SK-N-SH treated with all-trans-retinoic acid at 6 μM for 48 hours (cell line): ENCODE results near the gene DNAJA2.

Experiments
- BACH2 ChIP-seq: fragments of 250-450 bp; sonication (Bioruptor Pico); IDR thresholded peaks from 2 replicates; pipeline ENCODE4 v1.9.0; 2021; ENCODE audit warnings: mild to moderate bottlenecking, borderline replicate concordance
- ISL1 ChIP-seq: fragments of 250-450 bp; sonication (Bioruptor Pico); IDR thresholded peaks from 2 replicates; pipeline ENCODE4 v2.1.2; 2022; ENCODE audit warnings: mild to moderate bottlenecking, moderate library complexity
- POU6F1 ChIP-seq: fragments of 250-450 bp; sonication (Bioruptor Pico); IDR thresholded peaks from 2 replicates; pipeline ENCODE4 v1.8.0; 2021; ENCODE audit warnings: low read depth, mild to moderate bottlenecking, moderate library complexity, borderline replicate concordance
- RARB ChIP-seq: fragments of 250-450 bp; sonication (Bioruptor Pico); IDR thresholded peaks from 2 replicates; pipeline ENCODE4 v1.8.0; 2021; ENCODE audit warnings: mild to moderate bottlenecking, moderate library complexity

GRCh38 chr16:46911038-46911437, 62.4 kb downstream of the DNAJA2 start:
- no peak for TF ChIP-seq POU6F1
- no peak for TF ChIP-seq BACH2
- TF ChIP-seq ISL1 (CRISPR knock-in tag), result no peak
- TF ChIP-seq RARB (CRISPR knock-in tag), result no peak
